ENCODE measurements around the gene TMEM185B.

DNA sequence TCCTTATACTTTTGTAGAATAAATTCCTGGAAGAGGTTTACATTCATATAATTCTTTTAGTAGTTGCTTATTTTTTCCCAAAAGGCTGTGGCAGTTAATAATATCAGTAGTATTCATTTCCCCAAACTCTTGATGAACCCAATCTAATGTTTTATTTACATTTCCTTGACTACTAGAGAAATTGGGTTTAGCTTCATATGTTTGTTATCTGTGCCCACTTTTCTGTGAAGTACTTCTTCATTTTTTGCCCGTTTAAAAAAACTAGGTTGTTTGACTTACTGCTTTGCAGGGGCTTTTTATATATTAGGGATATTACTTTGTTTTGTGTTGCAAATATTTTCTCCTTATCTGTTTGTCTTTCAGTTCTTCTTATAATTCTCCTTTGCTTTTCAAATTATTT is 46.6 kb upstream of the TMEM185B start:
- TF ChIP-seq POLR2A (IDR thresholded peaks at IDR 0.05; ENCODE audit: low read length) (no peak), GATA1 (IDR thresholded peaks at IDR 0.05; ENCODE audit: low read depth, low read length) (no peak)

All from erythroblast (primary cell).